ENCODE data around the gene MTCH1. TPM values are rescaled to one million over a fixed set of nuclear protein-coding genes. Genes with fewer than 3 reads are reported as not detected.
"Not testable (repeated sequence)": the region's sequence is repeated elsewhere in the genome, so short reads cannot be mapped to it uniquely, and the experiment has no call there.

MTCH1 gene
- total RNA-seq, 1 donor from 2014 or later, result 128 TPM

DNA sequence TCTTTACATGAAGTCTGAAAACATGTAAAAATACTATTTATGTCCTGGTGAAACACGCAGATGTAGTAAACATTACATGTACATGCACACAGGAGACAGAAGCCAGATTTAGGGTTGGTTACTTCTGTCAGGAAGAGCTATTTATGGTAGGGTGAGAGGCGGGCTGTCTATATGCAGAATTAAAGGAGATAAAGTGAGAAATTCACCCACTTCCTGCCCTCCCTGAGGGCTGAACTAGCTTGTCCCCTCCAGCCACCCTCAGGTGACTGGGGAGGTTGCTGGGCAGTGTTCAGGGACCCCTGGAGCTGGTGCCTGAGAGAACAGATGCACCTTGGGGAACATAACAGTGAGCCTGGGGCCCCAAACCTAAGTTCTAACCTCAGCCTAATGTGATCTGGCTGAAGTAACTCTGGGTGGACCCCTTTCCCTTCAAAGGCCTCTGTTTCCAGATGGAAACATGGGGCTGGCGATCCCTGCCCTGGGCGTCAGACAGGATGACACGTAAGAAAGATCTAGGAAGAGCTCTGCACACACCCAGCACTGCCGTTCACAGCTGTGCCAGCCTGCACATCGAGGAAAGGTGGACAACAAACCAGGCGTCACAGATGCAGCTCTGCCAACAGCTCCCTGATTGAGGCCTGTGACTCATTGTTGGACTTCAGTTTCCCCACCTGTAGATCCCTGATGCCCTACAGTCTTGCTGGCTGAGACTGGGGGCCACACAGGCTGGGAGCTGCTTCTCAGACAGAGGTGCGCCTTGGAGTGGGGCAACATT, 30.1 kb downstream of the MTCH1 start:
- intact Hi-C loops (cut with micrococcal nuclease), result loop anchor here (2.0 kb wide), 1 partner anchor 43 kb away; no protein-coding TSS in a partner anchor

GRCh38 chr6:36955136-36955535, 30.9 kb downstream of the MTCH1 start:
- intact Hi-C loops (cut with micrococcal nuclease), result loop anchor here (2.0 kb wide), 1 partner anchor 42 kb away; no protein-coding TSS in a partner anchor

- intact Hi-C loops (cut with micrococcal nuclease), result loop anchor here (2.0 kb wide), 1 partner anchor 42 kb away; no protein-coding TSS in a partner anchor
Measured at GRCh38 chr6:36954262-36954931, 31.6 kb downstream of the MTCH1 start, which contains the start of gene PI16. TSS of gene PI16 (plus strand) at chr6:36954738. CDS start at chr6:36954761, 23 bp downstream.

DNA sequence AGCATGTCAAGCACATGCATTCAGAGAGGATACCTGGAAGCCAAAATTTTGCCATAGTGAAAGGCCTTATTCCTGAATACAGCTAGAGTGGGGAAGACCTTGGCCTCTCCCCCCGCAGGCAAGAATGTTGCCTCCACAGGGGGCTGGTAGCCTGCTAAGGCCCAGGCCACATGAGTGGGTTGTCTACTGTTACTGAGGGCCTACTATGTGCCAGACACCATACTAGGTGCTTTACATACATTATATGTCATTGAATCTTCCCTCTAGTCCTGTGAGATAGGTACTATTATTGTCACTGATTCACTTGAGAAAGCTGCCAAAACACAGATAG, 32.1 kb downstream of the MTCH1 start:
- intact Hi-C loops (cut with micrococcal nuclease), result loop anchor here (2.0 kb wide), 2 partner anchors 41 to 725 kb away; no protein-coding TSS in a partner anchor

DNA sequence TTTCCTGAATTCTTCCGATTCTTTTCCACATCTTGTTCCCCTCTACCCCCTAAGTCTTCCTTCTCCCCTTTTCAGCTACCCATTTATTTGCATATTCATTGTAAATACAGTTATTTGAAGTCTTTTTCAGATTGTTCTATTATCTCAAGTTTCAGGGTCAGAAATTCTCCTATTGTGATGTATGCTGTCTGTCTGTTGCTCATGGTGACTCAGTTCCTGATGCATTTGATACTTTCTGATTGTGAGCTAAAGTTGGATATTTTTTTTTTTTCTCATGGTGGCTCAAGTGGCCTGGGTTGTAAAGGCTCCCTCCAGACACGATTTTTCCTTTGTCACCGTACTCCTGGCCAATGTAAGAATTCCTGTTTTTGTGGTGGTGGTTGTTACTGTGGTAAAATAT, 36.4 kb downstream of the MTCH1 start:
- intact Hi-C loops (cut with micrococcal nuclease), result no loop called here

DNA sequence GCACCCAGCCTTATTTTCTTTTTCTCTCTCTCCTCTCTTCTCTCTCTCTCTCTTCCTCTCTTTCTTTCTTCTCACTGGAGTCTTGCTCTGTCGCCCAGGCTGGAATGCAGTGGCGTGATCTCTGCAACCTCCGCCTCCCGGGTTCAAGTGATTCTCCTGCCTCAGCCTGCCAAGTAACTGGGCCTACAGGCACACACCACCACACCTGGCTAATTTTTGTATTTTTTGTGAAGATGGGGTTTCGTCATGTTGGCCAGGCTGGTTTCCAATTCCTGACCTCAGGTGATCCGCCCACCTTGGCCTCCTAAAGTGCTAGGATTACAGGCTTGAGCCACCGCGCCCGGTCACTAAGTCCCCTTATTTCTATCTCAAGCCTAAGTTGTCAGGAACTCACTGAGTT, 36.9 kb downstream of the MTCH1 start:
- intact Hi-C loops (cut with micrococcal nuclease), result not testable (repeated sequence)

DNA sequence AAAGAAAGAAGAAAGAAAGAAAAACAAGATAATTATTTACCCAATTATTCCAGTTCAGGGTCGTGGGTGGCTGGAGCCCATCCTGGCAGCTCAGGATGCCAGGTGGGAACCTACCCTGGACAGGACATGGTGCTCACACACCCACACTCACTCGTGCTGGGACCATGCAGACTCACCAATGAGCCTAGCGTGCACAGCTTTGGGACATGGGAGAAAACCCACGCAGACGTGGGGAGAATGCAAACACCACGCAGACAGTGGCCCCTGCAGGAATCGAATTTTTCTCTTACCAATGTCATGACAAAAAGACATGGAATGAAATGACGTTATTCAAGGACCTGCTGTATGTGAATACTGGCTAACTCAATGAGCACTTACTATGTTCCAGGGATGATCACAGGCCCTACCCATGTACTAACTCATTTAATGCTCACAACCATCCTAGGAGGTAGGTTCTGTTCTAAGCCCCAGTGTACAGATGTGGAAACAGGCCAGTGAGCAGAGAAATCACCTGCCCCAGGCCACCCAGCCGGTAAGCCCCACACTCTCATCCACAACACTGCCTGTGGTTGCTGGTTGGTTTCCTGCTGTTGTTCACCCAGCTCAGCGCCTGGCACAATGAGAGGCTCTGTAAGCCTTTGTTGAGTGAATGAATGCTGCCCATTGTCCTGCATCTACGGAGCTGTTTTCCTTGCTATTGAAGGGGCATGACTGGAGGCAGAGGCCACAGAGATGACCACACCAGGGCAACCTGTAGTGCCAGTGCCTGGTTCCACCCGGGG, 38.2 kb downstream of the MTCH1 start:
- intact Hi-C loops (cut with micrococcal nuclease), result no loop called here

DNA sequence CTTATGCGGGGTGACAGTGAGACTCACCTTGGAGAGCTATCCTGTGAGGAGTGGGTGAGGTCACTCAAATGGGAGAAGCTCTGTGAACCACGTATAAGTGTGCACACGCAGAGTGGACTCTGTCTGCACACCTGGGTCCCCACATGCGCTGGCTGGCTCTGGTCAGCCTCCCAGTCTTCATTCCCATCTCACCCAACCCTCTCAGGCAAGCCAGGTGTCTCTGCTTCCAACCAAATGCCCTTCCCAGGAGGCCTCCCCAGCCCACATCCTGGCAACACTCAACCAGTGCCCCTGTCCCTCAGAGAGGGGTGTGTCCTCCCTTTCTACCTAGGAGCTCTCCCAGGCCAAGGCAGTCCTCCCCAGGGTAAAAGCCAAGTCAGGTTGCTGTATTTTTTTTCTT, 39.5 kb downstream of the MTCH1 start:
- intact Hi-C loops (cut with micrococcal nuclease), result no loop called here

GRCh38 chr6:36945301-36945700, 40.7 kb downstream of the MTCH1 start:
- intact Hi-C loops (cut with micrococcal nuclease), result no loop called here

DNA sequence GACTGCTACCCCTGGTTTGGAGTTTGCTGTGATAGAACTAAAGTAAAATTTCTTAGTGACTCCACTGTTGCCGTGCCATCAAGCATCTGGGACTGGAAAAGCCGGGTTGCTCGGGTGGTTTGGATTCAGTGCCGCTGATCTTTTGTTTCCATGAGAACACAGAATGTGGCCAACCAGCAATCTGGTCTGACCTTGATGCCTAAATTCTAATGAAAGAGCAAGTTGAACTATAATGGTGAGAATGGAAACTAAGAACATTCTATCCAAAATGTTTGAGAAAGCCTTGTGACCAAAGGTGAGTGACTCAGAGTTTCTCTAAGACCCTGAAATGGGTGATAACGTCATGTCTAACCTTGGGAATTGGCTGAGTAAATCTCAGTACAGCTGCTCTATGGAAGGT, 41.3 kb downstream of the MTCH1 start:
- intact Hi-C loops (cut with micrococcal nuclease), result no loop called here

DNA sequence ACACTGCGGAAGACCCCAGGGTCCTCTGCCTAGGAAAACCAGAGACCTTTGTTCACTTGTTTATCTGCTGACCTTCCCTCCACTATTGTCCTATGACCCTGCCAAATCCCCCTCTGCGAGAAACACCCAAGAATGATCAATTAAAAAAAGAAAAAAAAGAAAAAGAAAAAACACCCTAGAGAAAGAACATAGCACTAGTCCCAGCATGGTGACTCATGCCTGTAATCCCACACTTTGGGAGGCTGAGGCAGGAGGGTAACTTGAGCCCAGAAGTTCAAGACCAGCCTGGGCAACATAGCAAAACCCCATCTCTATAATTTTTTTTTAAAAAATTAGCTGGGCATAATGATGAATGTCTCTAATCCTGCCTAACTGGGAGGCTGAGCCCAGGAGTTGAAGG, 43.7 kb downstream of the MTCH1 start:
- intact Hi-C loops (cut with micrococcal nuclease), result not testable (repeated sequence)

DNA sequence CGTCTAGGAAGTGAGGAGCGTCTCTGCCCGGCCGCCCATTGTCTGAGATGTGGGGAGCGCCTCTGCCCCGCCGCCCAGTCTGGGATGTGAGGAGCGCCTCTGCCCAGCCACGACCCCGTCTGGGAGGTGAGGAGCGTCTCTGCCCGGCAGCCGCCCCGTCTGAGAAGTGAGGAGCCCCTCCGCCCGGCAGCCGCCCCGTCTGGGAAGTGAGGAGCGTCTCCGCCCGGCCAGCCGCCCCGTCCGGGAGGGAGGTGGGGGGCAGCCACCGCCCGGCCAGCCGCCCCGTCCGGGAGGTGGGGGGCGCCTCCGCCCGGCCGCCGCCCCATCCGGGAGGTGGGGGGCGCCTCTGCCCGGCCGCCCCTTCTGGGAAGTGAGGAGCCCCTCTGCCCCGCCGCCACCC, 44.4 kb downstream of the MTCH1 start:
- intact Hi-C loops (cut with micrococcal nuclease), result not testable (repeated sequence)

DNA sequence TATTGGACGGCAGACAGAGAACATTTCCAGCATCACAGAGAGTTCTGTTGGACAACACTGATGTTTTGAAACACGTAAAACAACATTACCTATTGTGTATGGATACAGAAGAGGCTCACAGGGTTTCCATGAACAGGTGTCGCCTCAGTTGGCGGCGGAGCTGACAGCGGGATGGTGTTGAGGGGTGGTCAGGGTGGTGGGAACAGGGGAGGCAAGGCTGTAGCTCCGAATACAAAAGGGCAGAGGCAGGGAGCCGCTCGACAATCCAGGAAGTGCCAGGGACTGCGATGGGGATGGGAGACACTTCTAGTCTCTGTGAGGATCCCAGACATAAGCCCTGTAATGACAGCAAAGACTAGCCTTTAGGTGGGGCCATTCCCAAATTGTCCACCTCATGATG, 46.0 kb downstream of the MTCH1 start:
- intact Hi-C loops (cut with micrococcal nuclease), result no loop called here

DNA sequence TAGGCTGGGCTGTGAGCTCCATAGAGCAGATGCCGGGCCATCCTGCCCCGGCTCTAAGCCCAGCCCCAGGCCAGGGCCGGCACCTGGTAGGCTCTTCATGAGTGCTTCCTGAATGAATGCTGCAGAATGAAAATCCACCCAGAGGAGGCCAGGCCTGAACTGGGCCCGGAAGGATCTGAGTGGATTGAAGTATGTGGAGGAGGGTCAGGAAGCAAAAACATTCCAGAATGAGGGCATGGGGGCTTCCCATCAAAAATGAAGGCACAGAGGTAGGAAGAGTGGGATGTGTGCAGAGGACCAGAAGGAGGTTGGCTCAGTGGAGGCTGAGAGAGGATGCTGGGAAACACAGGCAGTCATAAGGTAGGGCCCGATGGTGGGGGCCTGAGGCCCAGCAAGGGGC, 47.0 kb downstream of the MTCH1 start:
- intact Hi-C loops (cut with micrococcal nuclease), result not testable (repeated sequence)

GRCh38 chr6:36938536-36938935, 47.5 kb downstream of the MTCH1 start:
- intact Hi-C loops (cut with micrococcal nuclease), result no loop called here

DNA sequence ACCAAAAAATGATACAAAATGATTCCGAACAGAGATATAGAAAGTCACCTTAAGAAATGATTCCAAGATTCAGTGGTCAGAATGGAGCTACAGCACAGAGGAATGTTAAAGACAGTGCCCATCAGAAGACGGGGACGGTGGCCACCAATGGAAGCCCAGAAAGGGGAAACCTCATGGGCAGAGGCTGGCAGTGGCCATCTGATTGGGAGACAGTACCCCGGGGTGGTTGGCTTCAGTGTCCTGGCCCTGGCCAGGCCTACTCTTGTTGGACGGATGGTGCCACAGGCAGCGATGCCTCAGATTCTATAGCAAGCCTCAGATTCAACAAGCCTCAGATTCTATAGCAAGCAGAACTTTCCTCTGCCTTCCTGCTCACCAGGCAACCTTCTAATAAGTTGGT, 48.1 kb downstream of the MTCH1 start:
- intact Hi-C loops (cut with micrococcal nuclease), result no loop called here

DNA sequence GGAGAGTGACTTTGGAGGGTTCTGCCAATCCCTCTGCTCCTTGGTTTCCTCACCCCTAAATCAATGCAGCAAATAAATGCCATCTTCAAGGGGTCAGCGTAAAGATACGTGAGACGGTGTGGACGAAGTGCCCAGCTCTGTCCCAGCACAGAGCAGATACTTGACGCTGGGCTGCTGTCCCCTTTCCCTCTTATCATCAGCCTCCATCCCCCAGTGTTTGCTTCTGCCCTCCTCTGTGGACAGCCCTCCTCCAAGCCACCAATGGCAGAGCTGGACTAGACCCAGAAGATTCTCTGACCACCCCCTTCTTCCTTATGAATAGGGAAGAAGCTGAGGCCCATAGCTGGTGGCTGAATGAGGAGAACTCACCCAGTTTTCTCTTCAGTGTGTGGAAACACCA, 49.2 kb downstream of the MTCH1 start:
- intact Hi-C loops (cut with micrococcal nuclease), result no loop called here

DNA sequence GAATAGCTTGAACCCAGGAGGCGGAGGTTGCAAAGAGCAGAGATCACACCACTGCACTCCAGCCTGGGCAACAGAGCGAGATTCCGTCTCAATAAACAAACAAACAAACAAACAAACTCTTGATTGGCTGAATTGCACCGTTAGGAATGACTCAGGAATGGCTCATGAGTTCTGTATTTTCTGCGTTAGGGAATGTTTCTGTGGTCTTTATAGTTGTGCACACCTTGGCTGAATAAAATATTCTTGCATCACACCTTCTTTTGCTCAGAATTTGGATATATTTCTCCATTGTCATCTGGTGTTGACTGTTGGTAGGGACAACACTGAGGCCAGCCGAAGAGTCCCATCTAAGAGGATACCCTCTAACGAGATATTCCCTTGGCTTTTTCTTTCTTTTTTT, 51.1 kb downstream of the MTCH1 start:
- intact Hi-C loops (cut with micrococcal nuclease), result no loop called here

- intact Hi-C loops (cut with micrococcal nuclease), result no loop called here
Measured at GRCh38 chr6:36933519-36933918, 52.5 kb downstream of the MTCH1 start.

GRCh38 chr6:36933102-36933501, 52.9 kb downstream of the MTCH1 start:
- intact Hi-C loops (cut with micrococcal nuclease), result no loop called here

DNA sequence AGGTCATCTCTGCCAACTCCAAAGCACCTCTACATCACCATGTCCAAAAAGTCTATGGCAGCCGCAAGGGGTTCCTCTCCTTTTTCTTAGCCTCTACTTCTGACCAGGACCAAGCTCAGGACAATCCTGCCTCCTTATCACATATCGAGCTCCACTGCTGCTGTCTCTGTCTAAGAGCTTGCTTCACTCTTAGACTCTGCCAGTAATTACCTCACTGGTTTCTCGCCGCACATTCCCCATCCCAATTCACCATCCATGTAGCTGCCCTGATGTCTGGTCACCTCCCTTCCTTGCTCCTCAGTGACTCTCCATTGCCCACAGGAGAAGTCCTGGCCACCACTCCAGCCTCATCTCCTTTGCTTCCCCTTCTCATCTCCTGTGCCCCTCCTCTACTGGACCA, 55.5 kb downstream of the MTCH1 start:
- intact Hi-C loops (cut with micrococcal nuclease), result no loop called here

GRCh38 chr6:36929607-36930006, 56.4 kb downstream of the MTCH1 start:
- intact Hi-C loops (cut with micrococcal nuclease), result no loop called here
